ENCODE results near the gene LPIN1. TPM values are rescaled to one million over a fixed set of nuclear protein-coding genes. Genes with fewer than 3 reads are reported as not detected.

The LPIN1 gene
- total and polyA plus RNA-seq, 2 of the 8 experiments (the other 6 are each of a cell fraction or from before 2014, with no cell fraction given), result 4.3 to 9.8 TPM

GRCh38 chr2:11828933-11829323 is 82.5 kb downstream of the LPIN1 start:
- Histone ChIP-seq H3K27me3 (replicated peaks in 1 of 4; ENCODE audit: control insufficient read depth in 3 of 4, extremely low read depth in 1 of 4, insufficient read depth in 3 of 4, low read length in 3 of 4) (no peaks in the 10 kb centered on the region), H3K9me3 (ENCODE audit: insufficient read depth in 2 of 2, low read depth in 1 of 2, low read length in 1 of 2) (no peaks in the 10 kb centered on the region), H3K27ac (ENCODE audit: low read depth, low read length) (no peak overlapping the region), H4K20me1 (replicated peaks in 1 of 2; ENCODE audit: control insufficient read depth in 1 of 2, insufficient read depth in 2 of 2, low read length in 2 of 2) (no peaks in the 10 kb centered on the region), H3K79me1 (ENCODE audit: low read depth, low read length) (no peaks in the 10 kb centered on the region), H3K4me2 (ENCODE audit: insufficient read depth in 1 of 2, low read depth in 2 of 2, low read length in 2 of 2) (no peak overlapping the region; a peak in 1 of 4 replicates), H3K18ac (ENCODE audit: extremely low read depth, low read length) (peak overlapping the region; percentile 72; the same call in 1 of the 2 replicates), H2BK12ac (ENCODE audit: low read depth, low read length) (0 out of 2 replicates have a peak overlapping the region, but pooled peaks have one; percentile 18), H3K14ac (ENCODE audit: insufficient read length) (no peak overlapping the region), H2BK20ac (ENCODE audit: low read length) (peak overlapping the region; percentile 65; the same call in 1 of the 2 replicates), H3K4me1 (replicated peaks in 1 of 4; ENCODE audit: control insufficient read depth in 3 of 4, insufficient read depth in 4 of 4, low read length in 3 of 4) (peaks cover 4 to 15% (median 8%) of the 10 kb centered on the region in 4 experiments; a peak in 6 of 7 replicates), H2BK5ac (ENCODE audit: low read depth, low read length) (peak overlapping the region; percentile 84; the same call in 1 of the 2 replicates), H3K9ac (replicated peaks in 1 of 4; ENCODE audit: extremely low read depth in 1 of 4, low read depth in 3 of 4, low read length in 3 of 4) (no peak overlapping the region), H2AK5ac (ENCODE audit: low read depth, low read length) (no peak overlapping the region), H3K4ac (replicated peaks; ENCODE audit: insufficient read length, low read depth, low read length) (no peak overlapping the region), H3K23me2 (ENCODE audit: low read depth, low read length) (no peaks in the 10 kb centered on the region), H2BK15ac (ENCODE audit: low read length) (no peak overlapping the region), H2AFZ (ENCODE audit: low read length) (no peak overlapping the region), H4K91ac (replicated peaks; ENCODE audit: insufficient read length, low read length) (peak overlapping the region; percentile 56), H3K4me3 (ENCODE audit: extremely low read depth in 1 of 4, insufficient read depth in 2 of 4, low read depth in 3 of 4, low read length in 4 of 4) (no peak overlapping the region), H2BK120ac (replicated peaks; ENCODE audit: low read depth, low read length) (peak overlapping the region; percentile 61), H3K23ac (ENCODE audit: insufficient read length) (no peak overlapping the region), H4K5ac (ENCODE audit: insufficient read length, low read depth, low read length) (peak overlapping the region; percentile 8), H3K36me3 (ENCODE audit: control insufficient read depth in 2 of 4, insufficient read depth in 4 of 4, low read length in 3 of 4) (peaks cover 0 to 4% (median 0%) of the 10 kb centered on the region in 4 experiments; a peak in 4 of 8 replicates), H3K56ac (replicated peaks; ENCODE audit: insufficient read length, low read depth, low read length) (no peak overlapping the region), H3K79me2 (ENCODE audit: control insufficient read depth in 1 of 2, insufficient read depth in 2 of 2, low read length in 2 of 2) (no peaks in the 10 kb centered on the region), H4K8ac (ENCODE audit: extremely low read depth, insufficient read depth, low read length) (no peak overlapping the region)
- no peak for FAIRE-seq
- POLR2A ChIA-PET (ENCODE audit: partially characterized antibody), result interaction anchor here (1.4 kb wide), 1 partner anchor 20 kb away, joined by 4 read pairs; no protein-coding TSS in a partner anchor
- CTCF ChIA-PET (ENCODE audit: partially characterized antibody), result interaction anchor here (0.6 to 2.9 kb wide), 31 partner anchors 9 to 1189 kb away, joined by 3 to 18 read pairs (median 3); partner anchors contain the start of gene TRIB2
- WGBS, 2 experiments (ENCODE audit: extremely low coverage in 1 of 2, insufficient coverage in 1 of 2, insufficient read length in 1 of 2, insufficient replicate concordance in 2 of 2, low coverage in 1 of 2, low lambda C conversion rate in 2 of 2, missing lambda C conversion rate in 1 of 2), result 97% methylated on average over 3 of the region's 3 CpGs; no CpG with 5 or more reads in 1 of the 2 experiments
- DNase-seq (ENCODE audit: low read depth in 1 of 2, low spot score in 2 of 2), result no peak
- no peak for TF ChIP-seq BRCA1 (IDR thresholded peaks at IDR 0.05; ENCODE audit: low read depth, low read length)
- no peak for TF ChIP-seq FOSL1 (IDR thresholded peaks at IDR 0.05; ENCODE audit: insufficient read depth, low read depth, low read length)
- no peak for TF ChIP-seq EZH2 (IDR thresholded peaks at IDR 0.05; ENCODE audit: low read depth, low read length, severe bottlenecking)
- TF ChIP-seq SP1 (IDR thresholded peaks at IDR 0.05; ENCODE audit: low read depth, low read length), result no peak
- no peak for TF ChIP-seq CTCF (IDR thresholded peaks at IDR 0.05; ENCODE audit: control extremely low read depth in 1 of 3, insufficient read depth in 1 of 3, low read depth in 1 of 3, low read length in 3 of 3)
- TF ChIP-seq CREB1 (IDR thresholded peaks at IDR 0.05), result no peak
- no peak for TF ChIP-seq SIX5 (IDR thresholded peaks at IDR 0.05; ENCODE audit: low read depth, low read length)
- no peak for TF ChIP-seq YY1 (IDR thresholded peaks at IDR 0.05; ENCODE audit: low read depth, low read length)
- no peak for TF ChIP-seq CEBPB (IDR thresholded peaks at IDR 0.05; ENCODE audit: low read depth, low read length)
- no peak for TF ChIP-seq ATF3 (IDR thresholded peaks at IDR 0.05; ENCODE audit: insufficient read depth, low read depth, low read length)
- no peak for TF ChIP-seq SAP30 (IDR thresholded peaks at IDR 0.05; ENCODE audit: insufficient read depth, insufficient replicate concordance, low read length)

Data from H1 (cell line).